OCI-LY3 (cell line): ENCODE results near the gene ROR2.

Experiments
- CTCF ChIP-seq: fragments of 200-600, 300-600 bp; sonication (generic); IDR thresholded peaks from 2 replicates; pipeline ENCODE4 v1.5.1; 2014; ENCODE audit warnings: antibody characterized with exemption, low read length, low read depth
- EZH2phosphoT487 ChIP-seq: fragments of 200-600 bp; shearing (Covaris generic); IDR thresholded peaks from 2 replicates; pipeline ENCODE4 v1.6.1; 2018; ENCODE audit warnings: antibody characterized with exemption, mixed run types, low read depth

DNA sequence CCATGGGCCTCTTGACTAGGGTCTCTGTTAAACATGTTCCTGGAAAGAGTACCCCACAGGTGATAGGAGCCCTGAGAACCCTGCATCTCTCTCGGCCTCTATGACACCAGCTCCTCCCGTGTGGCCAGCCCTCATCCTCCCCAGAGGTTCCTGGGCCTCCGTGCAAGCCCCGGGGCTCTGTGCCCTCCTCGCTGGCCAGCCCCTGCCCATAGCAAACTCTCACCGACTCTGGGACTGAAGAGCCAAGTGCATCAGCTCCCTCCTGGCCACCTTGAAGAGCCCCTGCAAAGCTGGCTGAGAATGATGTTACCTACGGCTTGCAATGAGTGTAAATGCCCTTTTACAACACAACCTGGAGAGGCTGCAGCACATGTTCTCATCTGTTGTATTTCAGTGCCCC lies 224.4 kb downstream of the ROR2 start:
- TF ChIP-seq CTCF (no peak), EZH2phosphoT487 (no peak)
